Astrocyte (in vitro differentiated cells and primary cell): Measurements from ENCODE around the gene CDON.

Source experiments
- EZH2 ChIP-seq: IDR thresholded peaks from 2 replicates; pipeline ENCODE4 v1.6.1; 2012; ENCODE audit warnings: mild to moderate bottlenecking, low read length, inconsistent platforms; ENCODE audit not compliant: insufficient read depth
- TF ChIP-seq, protein P1 (sequence below): IDR thresholded peaks from 2 replicates; pipeline ENCODE4 v1.5.1; 2011; ENCODE audit warnings: low read depth, mild to moderate bottlenecking, inconsistent platforms, low read length, moderate library complexity; ENCODE audit not compliant: insufficient read depth

- TF ChIP-seq, protein P1, sequence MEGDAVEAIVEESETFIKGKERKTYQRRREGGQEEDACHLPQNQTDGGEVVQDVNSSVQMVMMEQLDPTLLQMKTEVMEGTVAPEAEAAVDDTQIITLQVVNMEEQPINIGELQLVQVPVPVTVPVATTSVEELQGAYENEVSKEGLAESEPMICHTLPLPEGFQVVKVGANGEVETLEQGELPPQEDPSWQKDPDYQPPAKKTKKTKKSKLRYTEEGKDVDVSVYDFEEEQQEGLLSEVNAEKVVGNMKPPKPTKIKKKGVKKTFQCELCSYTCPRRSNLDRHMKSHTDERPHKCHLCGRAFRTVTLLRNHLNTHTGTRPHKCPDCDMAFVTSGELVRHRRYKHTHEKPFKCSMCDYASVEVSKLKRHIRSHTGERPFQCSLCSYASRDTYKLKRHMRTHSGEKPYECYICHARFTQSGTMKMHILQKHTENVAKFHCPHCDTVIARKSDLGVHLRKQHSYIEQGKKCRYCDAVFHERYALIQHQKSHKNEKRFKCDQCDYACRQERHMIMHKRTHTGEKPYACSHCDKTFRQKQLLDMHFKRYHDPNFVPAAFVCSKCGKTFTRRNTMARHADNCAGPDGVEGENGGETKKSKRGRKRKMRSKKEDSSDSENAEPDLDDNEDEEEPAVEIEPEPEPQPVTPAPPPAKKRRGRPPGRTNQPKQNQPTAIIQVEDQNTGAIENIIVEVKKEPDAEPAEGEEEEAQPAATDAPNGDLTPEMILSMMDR = no peak
- no peak for TF ChIP-seq EZH2
These were observed 129.4 kb downstream of the CDON start for GRCh38 chr11:125933030-125933813.
